Measurements from ENCODE around the gene HDAC10.

DNA sequence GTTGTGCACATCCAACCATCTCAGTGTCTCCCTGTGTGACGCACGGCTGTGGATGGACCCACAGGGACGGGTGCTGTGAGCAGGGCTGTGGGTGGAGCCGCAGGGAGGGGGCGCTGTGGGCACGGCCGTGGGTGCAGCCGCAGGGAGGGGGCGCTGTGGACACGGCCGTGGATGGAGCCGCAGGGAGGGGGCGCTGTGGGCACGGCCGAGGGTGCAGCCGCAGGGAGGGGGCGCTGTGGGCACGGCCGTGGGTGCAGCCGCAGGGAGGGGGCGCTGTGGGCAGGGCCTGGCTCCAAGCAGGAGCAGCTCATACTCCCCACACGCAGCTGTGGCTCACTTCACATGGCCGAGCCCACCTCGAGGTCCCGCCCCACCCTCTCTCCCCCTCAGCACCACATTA, 25.1 kb upstream of the HDAC10 start:
- no peak for TF ChIP-seq POLR2A (IDR thresholded peaks at IDR 0.05)
- TF ChIP-seq EP300 (IDR thresholded peaks at IDR 0.05): no peak
- TF ChIP-seq, protein P1, sequence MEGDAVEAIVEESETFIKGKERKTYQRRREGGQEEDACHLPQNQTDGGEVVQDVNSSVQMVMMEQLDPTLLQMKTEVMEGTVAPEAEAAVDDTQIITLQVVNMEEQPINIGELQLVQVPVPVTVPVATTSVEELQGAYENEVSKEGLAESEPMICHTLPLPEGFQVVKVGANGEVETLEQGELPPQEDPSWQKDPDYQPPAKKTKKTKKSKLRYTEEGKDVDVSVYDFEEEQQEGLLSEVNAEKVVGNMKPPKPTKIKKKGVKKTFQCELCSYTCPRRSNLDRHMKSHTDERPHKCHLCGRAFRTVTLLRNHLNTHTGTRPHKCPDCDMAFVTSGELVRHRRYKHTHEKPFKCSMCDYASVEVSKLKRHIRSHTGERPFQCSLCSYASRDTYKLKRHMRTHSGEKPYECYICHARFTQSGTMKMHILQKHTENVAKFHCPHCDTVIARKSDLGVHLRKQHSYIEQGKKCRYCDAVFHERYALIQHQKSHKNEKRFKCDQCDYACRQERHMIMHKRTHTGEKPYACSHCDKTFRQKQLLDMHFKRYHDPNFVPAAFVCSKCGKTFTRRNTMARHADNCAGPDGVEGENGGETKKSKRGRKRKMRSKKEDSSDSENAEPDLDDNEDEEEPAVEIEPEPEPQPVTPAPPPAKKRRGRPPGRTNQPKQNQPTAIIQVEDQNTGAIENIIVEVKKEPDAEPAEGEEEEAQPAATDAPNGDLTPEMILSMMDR (IDR thresholded peaks at IDR 0.05): peak in 1 of 4 experiments; percentile 58
- TF ChIP-seq POLR2AphosphoS5 (IDR thresholded peaks at IDR 0.05): no peak
